Measurements from ENCODE around the gene PTGER1. TPM values are rescaled to one million over a fixed set of nuclear protein-coding genes. Genes with fewer than 3 reads are reported as not detected.

Gene PTGER1
- total and polyA plus RNA-seq, 2 experiments from 2014 or later = 0.57 TPM; not detected in 1

DNA sequence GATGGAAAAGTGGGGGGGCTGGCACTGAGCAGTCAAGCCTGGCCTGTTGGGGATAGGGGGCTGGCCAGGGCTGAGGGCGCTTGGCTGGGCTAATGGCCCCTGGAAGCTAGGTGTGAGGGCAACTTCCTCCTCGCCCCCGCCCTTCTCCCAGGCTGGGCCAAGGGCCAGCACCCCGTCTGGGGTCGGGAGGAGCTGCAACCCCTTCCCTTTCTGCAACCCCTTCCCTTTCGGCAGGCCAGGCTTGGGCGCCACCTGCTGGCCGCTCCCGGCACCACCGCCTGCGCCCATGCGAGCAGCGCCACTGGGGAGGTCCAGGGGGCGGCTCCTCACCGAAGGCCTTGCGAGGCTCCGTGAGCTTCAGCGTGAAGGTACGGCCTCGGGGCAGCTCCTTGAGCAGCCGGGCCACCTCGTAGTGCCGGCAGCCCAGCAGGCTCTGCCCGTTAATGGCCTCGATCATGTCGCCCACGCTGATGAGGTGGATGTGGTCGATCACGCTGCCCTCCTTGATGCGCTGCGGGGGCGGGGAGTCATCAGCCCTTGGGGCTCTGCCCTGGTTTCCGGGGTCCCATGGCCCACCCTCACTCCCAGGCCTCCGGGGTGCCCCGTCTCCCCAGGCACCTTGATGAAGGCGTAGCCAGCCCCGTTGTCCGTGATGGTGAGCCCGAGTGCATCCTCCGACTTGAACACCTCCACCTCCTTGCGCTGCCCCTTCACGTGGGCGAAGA lies 5.0 kb upstream of the PTGER1 start:
- Histone ChIP-seq H2AFZ (no peak overlapping the region), H3K36me3 (ENCODE audit: insufficient read depth) (peaks cover 5% of the 10 kb centered on the region; the same call in 1 of the 2 replicates), H3K4me3 (no peak overlapping the region), H3K9me2 (ENCODE audit: insufficient read depth) (no peaks in the 10 kb centered on the region), H3K27me3 (ENCODE audit: insufficient read depth) (no peaks in the 10 kb centered on the region), H3F3A (replicated peaks; ENCODE audit: low read depth) (peaks cover 7% of the 10 kb centered on the region), H3K4me2 (peak overlapping the region; percentile 62; the same call in 1 of the 2 replicates), H4K20me1 (replicated peaks; ENCODE audit: insufficient read depth) (no peaks in the 10 kb centered on the region; the same call in 1 of the 2 replicates), H3K4me1 (ENCODE audit: insufficient read depth) (peaks cover 9% of the 10 kb centered on the region), H3K79me2 (replicated peaks; ENCODE audit: insufficient read depth) (no peaks in the 10 kb centered on the region), H3K27ac (ENCODE audit: low read depth) (0 out of 2 replicates have a peak overlapping the region, but pooled peaks have one; percentile 74)
- ATAC-seq (peak; percentile 86), DNase-seq (ENCODE audit: low spot score) (peak; percentile 89)
- Mint-ChIP-seq H3K36me3 (ENCODE audit: low read depth) (peaks cover 23% of the 10 kb centered on the region), H3K27ac (no peak overlapping the region), H3K4me3 (no peak overlapping the region), H3K27me3 (ENCODE audit: insufficient read depth, low read depth, poor library complexity) (peaks cover 13% of the 10 kb centered on the region), H3K4me1 (peaks cover 18% of the 10 kb centered on the region), H3K9me3 (no peaks in the 10 kb centered on the region)
- TF ChIP-seq JUNB (IDR thresholded peaks at IDR 0.05; ENCODE audit: unreplicated experiment) (no peak), EZH2 (IDR thresholded peaks at IDR 0.05; ENCODE audit: low read depth, unreplicated experiment) (no peak), CREB1 (CRISPR knock-in tag; IDR thresholded peaks at IDR 0.05; ENCODE audit: low read depth) (0 out of 2 replicates have a peak, but pooled peaks have one; percentile 16), POLR2AphosphoS5 (IDR thresholded peaks at IDR 0.05; ENCODE audit: low read depth) (no peak), EZH2phosphoT487 (IDR thresholded peaks at IDR 0.05; ENCODE audit: unreplicated experiment) (no peak)
- TF ChIP-seq, protein P1, sequence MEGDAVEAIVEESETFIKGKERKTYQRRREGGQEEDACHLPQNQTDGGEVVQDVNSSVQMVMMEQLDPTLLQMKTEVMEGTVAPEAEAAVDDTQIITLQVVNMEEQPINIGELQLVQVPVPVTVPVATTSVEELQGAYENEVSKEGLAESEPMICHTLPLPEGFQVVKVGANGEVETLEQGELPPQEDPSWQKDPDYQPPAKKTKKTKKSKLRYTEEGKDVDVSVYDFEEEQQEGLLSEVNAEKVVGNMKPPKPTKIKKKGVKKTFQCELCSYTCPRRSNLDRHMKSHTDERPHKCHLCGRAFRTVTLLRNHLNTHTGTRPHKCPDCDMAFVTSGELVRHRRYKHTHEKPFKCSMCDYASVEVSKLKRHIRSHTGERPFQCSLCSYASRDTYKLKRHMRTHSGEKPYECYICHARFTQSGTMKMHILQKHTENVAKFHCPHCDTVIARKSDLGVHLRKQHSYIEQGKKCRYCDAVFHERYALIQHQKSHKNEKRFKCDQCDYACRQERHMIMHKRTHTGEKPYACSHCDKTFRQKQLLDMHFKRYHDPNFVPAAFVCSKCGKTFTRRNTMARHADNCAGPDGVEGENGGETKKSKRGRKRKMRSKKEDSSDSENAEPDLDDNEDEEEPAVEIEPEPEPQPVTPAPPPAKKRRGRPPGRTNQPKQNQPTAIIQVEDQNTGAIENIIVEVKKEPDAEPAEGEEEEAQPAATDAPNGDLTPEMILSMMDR (conservative IDR thresholded peaks at IDR 0.05; ENCODE audit: low read depth in 2 of 2) = peak; percentile 88 to 99

DNA sequence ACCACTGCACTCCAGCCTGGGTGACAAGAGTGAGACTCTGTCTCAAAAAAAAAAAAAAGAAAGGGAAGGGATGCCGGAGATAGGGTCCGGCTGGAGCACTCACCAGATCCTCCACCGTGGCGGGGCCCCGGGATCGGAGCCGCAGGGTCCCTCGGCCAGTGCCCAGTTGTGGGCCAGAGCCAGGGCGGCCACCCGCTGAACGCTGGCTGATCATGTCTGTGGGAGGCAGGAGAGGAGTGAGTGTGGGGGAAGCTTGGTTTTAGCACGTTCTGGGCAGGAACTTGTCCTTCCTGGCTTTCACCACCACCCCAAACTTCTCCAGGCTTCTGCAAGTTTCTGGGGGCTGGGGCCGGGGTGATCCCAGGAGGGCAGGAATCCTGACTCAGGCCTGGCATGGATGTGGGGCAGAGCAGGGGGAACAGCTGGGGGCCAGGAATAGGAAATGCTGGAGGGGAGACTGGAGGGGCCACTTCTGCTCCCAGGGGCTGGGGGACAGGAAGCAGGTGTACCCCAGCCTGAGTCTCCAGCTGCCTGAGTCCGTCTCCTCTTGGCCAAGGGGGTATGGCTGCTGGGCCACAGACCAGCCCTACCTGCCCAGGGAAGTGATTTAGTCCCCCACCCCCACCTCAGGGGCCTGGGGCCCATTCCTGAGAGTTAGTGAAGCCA lies 4.3 kb upstream of the PTGER1 start:
- 0 out of 2 replicates have a peak overlapping the region, but pooled peaks have one; percentile 74 for H3K27ac ChIP-seq (ENCODE audit: low read depth)
- ATAC-seq = no peak
- TF ChIP-seq POLR2AphosphoS5 (IDR thresholded peaks at IDR 0.05; ENCODE audit: low read depth) (peak; percentile 17; the same call in 1 of the 2 replicates), STAT1 (IDR thresholded peaks at IDR 0.05; ENCODE audit: unreplicated experiment) (no peak)
- TF ChIP-seq, protein P2, sequence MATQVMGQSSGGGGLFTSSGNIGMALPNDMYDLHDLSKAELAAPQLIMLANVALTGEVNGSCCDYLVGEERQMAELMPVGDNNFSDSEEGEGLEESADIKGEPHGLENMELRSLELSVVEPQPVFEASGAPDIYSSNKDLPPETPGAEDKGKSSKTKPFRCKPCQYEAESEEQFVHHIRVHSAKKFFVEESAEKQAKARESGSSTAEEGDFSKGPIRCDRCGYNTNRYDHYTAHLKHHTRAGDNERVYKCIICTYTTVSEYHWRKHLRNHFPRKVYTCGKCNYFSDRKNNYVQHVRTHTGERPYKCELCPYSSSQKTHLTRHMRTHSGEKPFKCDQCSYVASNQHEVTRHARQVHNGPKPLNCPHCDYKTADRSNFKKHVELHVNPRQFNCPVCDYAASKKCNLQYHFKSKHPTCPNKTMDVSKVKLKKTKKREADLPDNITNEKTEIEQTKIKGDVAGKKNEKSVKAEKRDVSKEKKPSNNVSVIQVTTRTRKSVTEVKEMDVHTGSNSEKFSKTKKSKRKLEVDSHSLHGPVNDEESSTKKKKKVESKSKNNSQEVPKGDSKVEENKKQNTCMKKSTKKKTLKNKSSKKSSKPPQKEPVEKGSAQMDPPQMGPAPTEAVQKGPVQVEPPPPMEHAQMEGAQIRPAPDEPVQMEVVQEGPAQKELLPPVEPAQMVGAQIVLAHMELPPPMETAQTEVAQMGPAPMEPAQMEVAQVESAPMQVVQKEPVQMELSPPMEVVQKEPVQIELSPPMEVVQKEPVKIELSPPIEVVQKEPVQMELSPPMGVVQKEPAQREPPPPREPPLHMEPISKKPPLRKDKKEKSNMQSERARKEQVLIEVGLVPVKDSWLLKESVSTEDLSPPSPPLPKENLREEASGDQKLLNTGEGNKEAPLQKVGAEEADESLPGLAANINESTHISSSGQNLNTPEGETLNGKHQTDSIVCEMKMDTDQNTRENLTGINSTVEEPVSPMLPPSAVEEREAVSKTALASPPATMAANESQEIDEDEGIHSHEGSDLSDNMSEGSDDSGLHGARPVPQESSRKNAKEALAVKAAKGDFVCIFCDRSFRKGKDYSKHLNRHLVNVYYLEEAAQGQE (IDR thresholded peaks at IDR 0.05; ENCODE audit: unreplicated experiment) = no peak
- H4K20me1 ChIP-seq (replicated peaks; ENCODE audit: insufficient read depth) = no peaks in the 10 kb centered on the region; the same call in 1 of the 2 replicates
- H3K4me3 ChIP-seq = no peak overlapping the region
- no peak overlapping the region for H2AFZ ChIP-seq
- no peaks in the 10 kb centered on the region for H3K9me2 ChIP-seq (ENCODE audit: insufficient read depth)
- Mint-ChIP-seq H3K4me3 (no peak overlapping the region), H3K27ac (no peak overlapping the region), H3K4me1 (peaks cover 23% of the 10 kb centered on the region), H3K36me3 (ENCODE audit: low read depth) (peaks cover 23% of the 10 kb centered on the region), H3K9me3 (no peaks in the 10 kb centered on the region), H3K27me3 (ENCODE audit: insufficient read depth, low read depth, poor library complexity) (peaks cover 18% of the 10 kb centered on the region)
- H3K27me3 ChIP-seq (ENCODE audit: insufficient read depth) = peaks cover 5% of the 10 kb centered on the region; the same call in 1 of the 2 replicates
- H3K4me2 ChIP-seq = peak overlapping the region; percentile 62; the same call in 1 of the 2 replicates
- peaks cover 11% of the 10 kb centered on the region for H3F3A ChIP-seq (replicated peaks; ENCODE audit: low read depth)
- H3K36me3 ChIP-seq (ENCODE audit: insufficient read depth) = peaks cover 5% of the 10 kb centered on the region; the same call in 1 of the 2 replicates
- no peaks in the 10 kb centered on the region for H3K79me2 ChIP-seq (replicated peaks; ENCODE audit: insufficient read depth)
- DNase-seq (ENCODE audit: low spot score) = no peak
- H3K4me1 ChIP-seq (ENCODE audit: insufficient read depth) = peaks cover 12% of the 10 kb centered on the region

Measured in GM23338 (cell line).